HL-60 (cell line): ENCODE data around the gene PCSK4.

Source experiments
- DNase-seq, 2 experiments: peaks; one replicate each; pipeline ENCODE4 v3.0.0-alpha.2; 2010 to 2020; ENCODE audit warnings: low read depth in 1 of 2, low spot score in 1 of 2
- H3K27ac ChIP-seq: fragments of 250-450 bp; sonication (Bioruptor Pico); replicated peaks from 2 replicates; pipeline ENCODE4 v1.5.1; 2020; ENCODE audit warnings: mild to moderate bottlenecking, moderate library complexity
- H3K27me3 ChIP-seq: fragments of 250-450 bp; sonication (Bioruptor Pico); 2 replicates; pipeline ENCODE4 v1.5.1; 2021; ENCODE audit warnings: mild to moderate bottlenecking, moderate library complexity; ENCODE audit not compliant: insufficient read depth, poor library complexity, severe bottlenecking
- H3K4me3 ChIP-seq: replicated peaks from 2 replicates; pipeline ENCODE4 v1.5.1; 2011; ENCODE audit warnings: mild to moderate bottlenecking, control low read depth, low read length; ENCODE audit not compliant: insufficient read depth
- CTCF ChIP-seq: IDR thresholded peaks from one replicate; pipeline ENCODE4 v1.5.1; 2011; ENCODE audit warnings: low read length, control low read depth, inconsistent platforms; ENCODE audit not compliant: insufficient read depth
- GABPA ChIP-seq: IDR thresholded peaks from 2 replicates; pipeline ENCODE4 v1.6.1; 2012; ENCODE audit warnings: low read depth
- POLR2AphosphoS5 ChIP-seq: IDR thresholded peaks from 2 replicates; pipeline ENCODE4 v1.6.1; 2012; ENCODE audit warnings: low read depth
- SPI1 ChIP-seq: IDR thresholded peaks from 2 replicates; pipeline ENCODE4 v1.6.1; 2012; ENCODE audit warnings: low read depth, mild to moderate bottlenecking, borderline replicate concordance
- TF ChIP-seq, protein P1 (sequence below): IDR thresholded peaks from 2 replicates; pipeline ENCODE4 v1.6.1; 2012; ENCODE audit warnings: low read depth; ENCODE audit not compliant: insufficient replicate concordance

Gene PCSK4

GRCh38 chr19:1487576-1488281, 2.4 kb downstream of the PCSK4 start:
- H3K27ac ChIP-seq, result no peak overlapping the region
- peaks cover 8% of the 10 kb centered on the region for H3K27me3 ChIP-seq
- no peak overlapping the region for H3K4me3 ChIP-seq
- no peak for DNase-seq
- no peak for TF ChIP-seq SPI1
- no peak for TF ChIP-seq GABPA
- TF ChIP-seq, protein P1, sequence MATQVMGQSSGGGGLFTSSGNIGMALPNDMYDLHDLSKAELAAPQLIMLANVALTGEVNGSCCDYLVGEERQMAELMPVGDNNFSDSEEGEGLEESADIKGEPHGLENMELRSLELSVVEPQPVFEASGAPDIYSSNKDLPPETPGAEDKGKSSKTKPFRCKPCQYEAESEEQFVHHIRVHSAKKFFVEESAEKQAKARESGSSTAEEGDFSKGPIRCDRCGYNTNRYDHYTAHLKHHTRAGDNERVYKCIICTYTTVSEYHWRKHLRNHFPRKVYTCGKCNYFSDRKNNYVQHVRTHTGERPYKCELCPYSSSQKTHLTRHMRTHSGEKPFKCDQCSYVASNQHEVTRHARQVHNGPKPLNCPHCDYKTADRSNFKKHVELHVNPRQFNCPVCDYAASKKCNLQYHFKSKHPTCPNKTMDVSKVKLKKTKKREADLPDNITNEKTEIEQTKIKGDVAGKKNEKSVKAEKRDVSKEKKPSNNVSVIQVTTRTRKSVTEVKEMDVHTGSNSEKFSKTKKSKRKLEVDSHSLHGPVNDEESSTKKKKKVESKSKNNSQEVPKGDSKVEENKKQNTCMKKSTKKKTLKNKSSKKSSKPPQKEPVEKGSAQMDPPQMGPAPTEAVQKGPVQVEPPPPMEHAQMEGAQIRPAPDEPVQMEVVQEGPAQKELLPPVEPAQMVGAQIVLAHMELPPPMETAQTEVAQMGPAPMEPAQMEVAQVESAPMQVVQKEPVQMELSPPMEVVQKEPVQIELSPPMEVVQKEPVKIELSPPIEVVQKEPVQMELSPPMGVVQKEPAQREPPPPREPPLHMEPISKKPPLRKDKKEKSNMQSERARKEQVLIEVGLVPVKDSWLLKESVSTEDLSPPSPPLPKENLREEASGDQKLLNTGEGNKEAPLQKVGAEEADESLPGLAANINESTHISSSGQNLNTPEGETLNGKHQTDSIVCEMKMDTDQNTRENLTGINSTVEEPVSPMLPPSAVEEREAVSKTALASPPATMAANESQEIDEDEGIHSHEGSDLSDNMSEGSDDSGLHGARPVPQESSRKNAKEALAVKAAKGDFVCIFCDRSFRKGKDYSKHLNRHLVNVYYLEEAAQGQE, result no peak
- TF ChIP-seq POLR2AphosphoS5, result no peak
- TF ChIP-seq CTCF, result no peak

GRCh38 chr19:1486720-1487575, 3.2 kb downstream of the PCSK4 start:
- Histone ChIP-seq H3K4me3 (no peak overlapping the region), H3K27ac (no peak overlapping the region), H3K27me3 (peaks cover 7% of the 10 kb centered on the region)
- no peak for DNase-seq
- TF ChIP-seq GABPA (no peak), SPI1 (no peak), POLR2AphosphoS5 (no peak), CTCF (no peak)
- TF ChIP-seq, protein P1, result no peak

- Histone ChIP-seq H3K4me3 (no peak overlapping the region), H3K27me3 (no peaks in the 10 kb centered on the region), H3K27ac (no peak overlapping the region)
- no peak for DNase-seq
- no peak for TF ChIP-seq POLR2AphosphoS5
- no peak for TF ChIP-seq GABPA
- no peak for TF ChIP-seq CTCF
- no peak for TF ChIP-seq SPI1
- TF ChIP-seq, protein P1, result no peak
Observed at GRCh38 chr19:1483979-1484428, 6.1 kb downstream of the PCSK4 start.
